Neural cell (in vitro differentiated cells): ENCODE results near the gene EMC8. TPM values are rescaled to one million over a fixed set of nuclear protein-coding genes. Genes with fewer than 3 reads are reported as not detected.

Source experiments
- H2AFZ ChIP-seq: fragments of 200-600, 300-800 bp; sonication (generic), shearing (Covaris generic); 2 replicates; pipeline ENCODE4 v1.6.0; 2014; ENCODE audit warnings: low read depth, mild to moderate bottlenecking, antibody characterized with exemption, low read length, moderate library complexity
- H3F3A ChIP-seq: fragments of 200-600 bp; shearing (Covaris generic); 2 replicates; pipeline ENCODE4 v1.6.1; 2016; ENCODE audit warnings: mild to moderate bottlenecking, moderate library complexity, mixed read lengths, antibody characterized with exemption, low read length; ENCODE audit not compliant: insufficient read depth, poor library complexity, severe bottlenecking
- H3K27ac ChIP-seq: fragments of 200-600, 300-800 bp; sonication (generic), shearing (Covaris generic); 2 replicates; pipeline ENCODE4 v1.5.1; 2014; ENCODE audit warnings: mild to moderate bottlenecking, low read length, moderate library complexity
- H3K27me3 ChIP-seq: fragments of 300-800, 200-600 bp; sonication (generic), shearing (Covaris generic); 2 replicates; pipeline ENCODE4 v1.6.0; 2014; ENCODE audit warnings: mild to moderate bottlenecking, low read depth, low read length, moderate library complexity; ENCODE audit not compliant: insufficient read depth
- H3K36me3 ChIP-seq: fragments of 300-800, 200-600 bp; sonication (generic), shearing (Covaris generic); 2 replicates; pipeline ENCODE4 v1.5.1; 2014; ENCODE audit warnings: mild to moderate bottlenecking, antibody characterized with exemption, low read length, moderate library complexity; ENCODE audit not compliant: insufficient read depth
- H3K4me2 ChIP-seq: fragments of 300-800, 200-600 bp; sonication (generic), shearing (Covaris generic); 2 replicates; pipeline ENCODE4 v1.6.0; 2014; ENCODE audit warnings: mild to moderate bottlenecking, low read length
- H3K4me3 ChIP-seq: fragments of 300-800, 200-600 bp; sonication (generic), shearing (Covaris generic); 2 replicates; pipeline ENCODE4 v1.5.1; 2014; ENCODE audit warnings: mild to moderate bottlenecking, low read length, moderate library complexity
- H3K79me2 ChIP-seq: fragments of 200-600 bp; shearing (Covaris generic); replicated peaks from 2 replicates; pipeline ENCODE4 v1.6.0; 2014; ENCODE audit warnings: mild to moderate bottlenecking, low read length, moderate library complexity; ENCODE audit not compliant: insufficient read depth
- H3K9ac ChIP-seq: fragments of 300-800, 200-600 bp; sonication (generic), shearing (Covaris generic); 2 replicates; pipeline ENCODE4 v1.6.1; 2016; ENCODE audit warnings: mild to moderate bottlenecking, low read length, mixed read lengths
- H3K9me2 ChIP-seq: fragments of 200-600 bp; shearing (Covaris generic); 2 replicates; pipeline ENCODE4 v1.6.1; 2016; ENCODE audit warnings: mild to moderate bottlenecking, low read length, mixed read lengths; ENCODE audit not compliant: insufficient read depth
- H3K9me3 ChIP-seq: fragments of 200-600, 300-800 bp; sonication (generic), shearing (Covaris generic); 2 replicates; pipeline ENCODE4 v1.6.1; 2016; ENCODE audit warnings: mild to moderate bottlenecking, mixed run types, low read length, moderate library complexity, mixed read lengths
- H4K20me1 ChIP-seq: fragments of 200-600 bp; shearing (Covaris generic); 2 replicates; pipeline ENCODE4 v1.6.1; 2016; ENCODE audit warnings: mild to moderate bottlenecking, mixed run types; ENCODE audit not compliant: insufficient read depth
- CTCF ChIP-seq: fragments of 450-650 bp; IDR thresholded peaks from 2 replicates; pipeline ENCODE4 v1.5.1; 2014; ENCODE audit warnings: antibody characterized with exemption, mild to moderate bottlenecking, moderate library complexity; ENCODE audit not compliant: poor library complexity, severe bottlenecking
- EP300 ChIP-seq: fragments of 450-650 bp; conservative IDR thresholded peaks from 2 replicates; pipeline ENCODE4 v1.6.1; 2014; ENCODE audit warnings: antibody characterized with exemption, mild to moderate bottlenecking, moderate library complexity; ENCODE audit not compliant: poor library complexity, severe bottlenecking
- EZH2 ChIP-seq: fragments of 200-600, 300-800 bp; shearing (Covaris generic), sonication (generic); IDR thresholded peaks from 2 replicates; pipeline ENCODE4 v1.6.1; 2014; ENCODE audit warnings: antibody characterized with exemption, low read length, borderline replicate concordance, mild to moderate bottlenecking; ENCODE audit not compliant: insufficient read depth, poor library complexity, severe bottlenecking
- MXI1 ChIP-seq: fragments of 450-650 bp; conservative IDR thresholded peaks from 2 replicates; pipeline ENCODE4 v1.6.1; 2014; ENCODE audit warnings: antibody characterized with exemption, mild to moderate bottlenecking; ENCODE audit not compliant: poor library complexity, severe bottlenecking
- POLR2AphosphoS5 ChIP-seq: IDR thresholded peaks from 2 replicates; pipeline ENCODE4 v1.6.1; 2012
- RAD21 ChIP-seq: fragments of 450-650 bp; conservative IDR thresholded peaks from 2 replicates; pipeline ENCODE4 v1.6.1; 2014; ENCODE audit warnings: antibody characterized with exemption, mild to moderate bottlenecking, moderate library complexity
- REST ChIP-seq: IDR thresholded peaks from 2 replicates; pipeline ENCODE4 v1.6.1; 2012; ENCODE audit warnings: borderline replicate concordance
- SMC3 ChIP-seq: fragments of 450-650 bp; conservative IDR thresholded peaks from 2 replicates; pipeline ENCODE4 v1.6.1; 2014; ENCODE audit warnings: antibody characterized with exemption, mild to moderate bottlenecking, moderate library complexity; ENCODE audit not compliant: poor library complexity
- TAF1 ChIP-seq: IDR thresholded peaks from 2 replicates; pipeline ENCODE4 v1.6.1; 2012; ENCODE audit warnings: low read depth
- polyA plus RNA-seq: library from polyadenylated mRNA; depleted of rRNA; stranded (reverse); fragments of >200 nt; gene quantifications from 2 replicates; pipeline ENCODE4 v1.2.3, GENCODE V29; 2014

Gene EMC8
- polyA plus RNA-seq, 1 donor from 2014 or later, result 38.9 TPM

DNA sequence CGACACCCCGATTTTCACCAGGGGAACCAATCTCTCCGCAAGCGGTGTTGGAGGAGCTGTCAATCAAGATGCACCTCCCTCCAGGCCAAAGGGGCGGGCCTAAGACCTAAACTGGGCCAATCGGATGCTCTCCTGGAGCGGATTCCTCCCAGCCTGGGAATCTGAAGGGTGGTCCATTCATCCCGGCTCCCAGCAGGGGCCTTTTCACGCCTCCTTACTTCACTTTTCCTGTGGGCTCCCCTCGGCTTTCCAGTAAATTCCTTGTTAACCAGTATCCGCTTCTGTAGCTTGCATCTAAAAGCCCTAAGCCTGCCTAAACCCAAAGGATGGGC is 65.5 kb downstream of the EMC8 start:
- no peaks in the 10 kb centered on the region for H3K36me3 ChIP-seq
- H3K79me2 ChIP-seq, result no peaks in the 10 kb centered on the region
- no peak overlapping the region for H3K4me2 ChIP-seq
- no peaks in the 10 kb centered on the region for H3K27me3 ChIP-seq
- H3F3A ChIP-seq, result no peaks in the 10 kb centered on the region
- H2AFZ ChIP-seq, result no peak overlapping the region
- H4K20me1 ChIP-seq, result no peaks in the 10 kb centered on the region
- H3K4me3 ChIP-seq, result no peak overlapping the region
- H3K27ac ChIP-seq, result no peak overlapping the region
- no peaks in the 10 kb centered on the region for H3K9me3 ChIP-seq
- H3K9me2 ChIP-seq, result no peaks in the 10 kb centered on the region
- no peak overlapping the region for H3K9ac ChIP-seq
- TF ChIP-seq TAF1, result no peak

DNA sequence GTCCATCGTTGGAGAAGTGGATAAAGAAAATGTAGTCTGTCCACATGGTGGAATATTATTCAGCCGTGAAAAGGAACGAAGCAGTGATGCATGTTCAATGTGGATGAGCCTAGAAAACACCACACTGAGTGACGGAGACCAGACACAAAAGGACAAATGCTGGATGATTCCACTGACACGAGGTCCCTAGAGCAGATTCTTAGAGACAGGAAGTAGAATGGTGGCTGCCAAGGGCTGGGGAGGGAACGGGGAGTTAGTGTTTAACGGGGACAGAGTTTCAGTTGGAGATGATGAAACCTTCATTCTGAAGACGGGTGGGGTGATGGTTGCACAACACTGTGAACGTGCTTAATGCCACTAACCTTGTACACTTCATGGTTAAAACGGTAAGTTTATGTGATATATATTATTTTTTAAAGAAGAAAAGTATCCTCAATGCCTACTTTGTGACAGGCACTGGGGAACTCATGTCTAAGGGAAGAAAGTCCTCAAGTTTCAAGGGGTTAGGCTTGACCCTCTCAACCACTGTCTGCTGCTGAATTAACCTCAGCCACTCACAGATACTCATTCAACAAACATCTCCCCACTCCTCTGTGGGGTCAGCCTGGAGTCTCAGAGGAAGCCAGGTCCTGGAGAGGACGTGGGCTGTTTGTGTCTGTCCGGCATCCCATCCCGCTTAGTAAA is 66.0 kb downstream of the EMC8 start:
- no peaks in the 10 kb centered on the region for H3K79me2 ChIP-seq
- no peaks in the 10 kb centered on the region for H3K27me3 ChIP-seq
- H3K36me3 ChIP-seq, result no peaks in the 10 kb centered on the region
- H3K4me2 ChIP-seq, result no peak overlapping the region
- no peak overlapping the region for H3K4me3 ChIP-seq
- H3K9me3 ChIP-seq, result no peaks in the 10 kb centered on the region
- H2AFZ ChIP-seq, result no peak overlapping the region
- no peaks in the 10 kb centered on the region for H4K20me1 ChIP-seq
- no peak for TF ChIP-seq EP300
- TF ChIP-seq REST, result no peak
- no peak for TF ChIP-seq TAF1
- TF ChIP-seq SMC3, result no peak
- no peak for TF ChIP-seq MXI1
- no peak for TF ChIP-seq POLR2AphosphoS5
- no peak for TF ChIP-seq RAD21
- TF ChIP-seq EZH2, result no peak
- no peak for TF ChIP-seq CTCF
- no peak overlapping the region for H3K27ac ChIP-seq
- no peaks in the 10 kb centered on the region for H3K9me2 ChIP-seq
- H3F3A ChIP-seq, result no peaks in the 10 kb centered on the region
- no peak overlapping the region for H3K9ac ChIP-seq

- no peak overlapping the region for H3K27ac ChIP-seq
- H2AFZ ChIP-seq, result no peak overlapping the region
- no peaks in the 10 kb centered on the region for H3K27me3 ChIP-seq
- H3K4me2 ChIP-seq, result no peak overlapping the region
- TF ChIP-seq EP300 (no peak), CTCF (no peak), RAD21 (no peak), EZH2 (no peak), TAF1 (no peak), POLR2AphosphoS5 (no peak), MXI1 (no peak), REST (no peak), SMC3 (no peak)
- no peak overlapping the region for H3K4me3 ChIP-seq
- H3K9me2 ChIP-seq, result no peaks in the 10 kb centered on the region
- no peaks in the 10 kb centered on the region for H3K36me3 ChIP-seq
- no peaks in the 10 kb centered on the region for H3F3A ChIP-seq
- H3K79me2 ChIP-seq, result no peaks in the 10 kb centered on the region
- H4K20me1 ChIP-seq, result no peaks in the 10 kb centered on the region
- H3K9ac ChIP-seq, result no peak overlapping the region
- H3K9me3 ChIP-seq, result no peaks in the 10 kb centered on the region
These were observed 68.2 kb downstream of the EMC8 start for GRCh38 chr16:85731179-85731578.
